ENCODE data around the gene EPB41L1.

EPB41L1 gene

DNA sequence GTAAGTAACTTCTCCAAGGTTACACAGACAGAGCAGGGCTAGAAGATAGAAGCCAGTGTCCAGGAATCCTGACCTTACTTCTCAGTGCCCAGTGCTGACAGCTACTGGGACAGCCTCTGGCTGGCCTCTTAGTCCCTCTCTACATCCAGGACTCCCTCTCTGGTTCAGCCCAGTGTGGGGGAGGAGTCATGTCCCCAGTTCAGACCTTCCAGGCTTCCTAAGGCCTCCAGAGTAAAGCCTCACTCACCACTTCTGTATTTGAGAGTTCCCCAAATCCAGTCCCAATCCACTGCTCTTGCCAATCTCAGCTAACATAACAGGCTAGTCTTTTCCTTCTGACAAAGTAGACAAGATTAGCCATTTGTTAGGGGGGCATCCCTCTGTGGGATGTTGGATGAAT lies 36.9 kb upstream of the EPB41L1 start:
- TF ChIP-seq CTCF (IDR thresholded peaks at IDR 0.05), result no peak
- no peak for TF ChIP-seq ZFX (IDR thresholded peaks at IDR 0.05; ENCODE audit: borderline replicate concordance)

GRCh38 chr20:36118371-36118770 lies 36.2 kb upstream of the EPB41L1 start:
- TF ChIP-seq CTCF (IDR thresholded peaks at IDR 0.05) (no peak), ZFX (IDR thresholded peaks at IDR 0.05; ENCODE audit: borderline replicate concordance) (no peak)
- no peak overlapping the region for H3K27ac ChIP-seq

More for the DNA sequence above, 36.9 kb upstream of the EPB41L1 start:
- H3K27ac ChIP-seq, result no peak overlapping the region

DNA sequence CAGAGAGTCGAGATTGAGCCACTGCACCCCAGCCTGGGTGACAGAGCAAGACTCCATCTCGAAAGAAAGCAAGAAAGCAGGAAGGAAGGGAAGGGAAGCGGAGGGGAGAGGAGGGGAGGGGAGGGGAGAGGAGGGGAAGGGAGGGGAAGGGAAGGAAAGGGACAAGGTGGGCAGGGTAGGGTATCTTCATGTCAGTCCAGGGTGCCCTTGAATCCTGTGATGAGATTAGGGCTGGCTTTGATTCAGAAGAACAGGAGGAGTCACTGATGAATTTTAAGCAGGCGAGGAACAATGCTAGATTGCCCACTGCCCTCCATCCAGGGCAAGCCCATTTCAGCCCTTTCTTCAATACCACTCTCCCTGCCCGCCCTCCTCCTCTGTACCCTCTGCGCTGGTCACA lies 35.0 kb upstream of the EPB41L1 start:
- no peak for TF ChIP-seq ZFX (IDR thresholded peaks at IDR 0.05; ENCODE audit: borderline replicate concordance)
- no peak for TF ChIP-seq CTCF (IDR thresholded peaks at IDR 0.05)
- no peak overlapping the region for H3K27ac ChIP-seq

- no peak for TF ChIP-seq CTCF (IDR thresholded peaks at IDR 0.05)
- TF ChIP-seq ZFX (IDR thresholded peaks at IDR 0.05; ENCODE audit: borderline replicate concordance), result no peak
- no peak overlapping the region for H3K27ac ChIP-seq
These were observed 34.3 kb upstream of the EPB41L1 start for GRCh38 chr20:36120241-36120640.

DNA sequence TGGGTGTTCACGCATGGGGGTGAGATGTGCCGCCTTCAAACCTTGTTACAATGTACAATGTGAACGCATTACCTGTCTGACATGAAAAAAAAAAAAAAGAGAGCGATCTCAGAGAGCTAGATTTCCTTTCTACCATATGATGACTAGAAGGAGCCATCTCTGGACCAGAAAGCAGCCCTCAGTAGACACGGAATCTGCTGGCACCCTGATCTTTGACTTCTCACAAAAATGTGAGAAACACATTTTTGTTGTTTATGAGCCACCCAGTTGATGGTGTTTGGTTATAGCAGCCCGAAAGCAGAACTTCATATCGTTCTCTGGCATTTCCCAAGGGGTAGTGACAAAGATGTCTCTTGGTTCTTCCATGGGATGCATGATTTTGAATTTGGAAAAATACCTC lies 33.5 kb upstream of the EPB41L1 start:
- no peak for TF ChIP-seq CTCF (IDR thresholded peaks at IDR 0.05)
- no peak for TF ChIP-seq ZFX (IDR thresholded peaks at IDR 0.05; ENCODE audit: borderline replicate concordance)
- no peak overlapping the region for H3K27ac ChIP-seq

GRCh38 chr20:36121981-36122930 lies 32.3 kb upstream of the EPB41L1 start:
- H3K27ac ChIP-seq, result peak overlapping the region; percentile 67
- TF ChIP-seq CTCF (IDR thresholded peaks at IDR 0.05) (no peak), ZFX (IDR thresholded peaks at IDR 0.05; ENCODE audit: borderline replicate concordance) (no peak)

DNA sequence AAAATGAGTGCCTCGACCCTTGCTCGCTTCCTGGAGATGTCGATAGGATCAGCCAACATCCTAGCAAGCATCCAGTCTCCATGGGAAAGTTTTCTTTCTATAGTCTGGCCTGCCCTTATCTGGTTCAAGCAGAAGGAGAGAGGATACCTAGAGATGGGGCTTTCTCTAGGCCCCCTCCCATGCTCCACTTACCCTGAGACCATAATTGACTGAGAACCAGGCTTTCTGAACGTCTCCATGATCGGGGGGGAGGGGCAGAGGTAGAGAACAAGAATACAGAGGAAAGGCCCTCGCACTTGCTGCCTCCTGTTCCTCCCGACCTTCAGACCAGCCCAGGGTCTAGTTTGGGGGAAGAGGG lies 31.6 kb upstream of the EPB41L1 start:
- TF ChIP-seq ZFX (IDR thresholded peaks at IDR 0.05; ENCODE audit: borderline replicate concordance) (no peak), CTCF (IDR thresholded peaks at IDR 0.05) (no peak)
- peak overlapping the region; percentile 67 for H3K27ac ChIP-seq
